GM12864 (cell line): Measurements from ENCODE around the gene ISOC2.

ENCODE experiments used
- DNase-seq: peaks from one replicate; pipeline ENCODE4 v3.0.0-alpha.2; 2011; ENCODE audit warnings: low read depth
- H3K4me3 ChIP-seq: 2 replicates; pipeline ENCODE4 v1.5.1; 2011; ENCODE audit warnings: mild to moderate bottlenecking, low read depth, low read length, control low read depth
- TF ChIP-seq, protein P1 (sequence below): IDR thresholded peaks from 2 replicates; pipeline ENCODE4 v1.5.1; 2011; ENCODE audit warnings: low read depth, mild to moderate bottlenecking, moderate library complexity, low read length, control low read depth, inconsistent platforms; ENCODE audit errors: missing control alignments

The ISOC2 gene

DNA sequence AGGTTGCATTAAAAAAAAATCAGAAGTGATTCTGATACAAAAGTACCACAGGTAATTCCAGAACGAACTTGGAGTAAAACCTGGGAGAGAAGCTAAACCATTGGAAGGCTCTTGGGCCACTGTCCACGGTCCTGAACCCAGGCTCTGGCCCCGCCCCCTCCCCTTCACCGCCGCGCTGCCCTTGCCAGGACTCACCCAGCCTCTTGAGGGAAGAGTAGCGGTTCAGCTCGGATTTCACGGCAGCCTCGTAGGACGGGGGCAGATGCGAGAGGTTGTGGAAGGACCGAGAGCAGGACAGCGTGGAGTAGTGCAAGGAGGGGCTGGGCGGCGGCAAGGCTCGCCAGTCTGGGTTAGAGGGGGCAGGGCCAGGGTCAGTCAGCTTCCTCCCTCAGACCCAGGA lies 24.0 kb downstream of the ISOC2 start:
- TF ChIP-seq, protein P1, sequence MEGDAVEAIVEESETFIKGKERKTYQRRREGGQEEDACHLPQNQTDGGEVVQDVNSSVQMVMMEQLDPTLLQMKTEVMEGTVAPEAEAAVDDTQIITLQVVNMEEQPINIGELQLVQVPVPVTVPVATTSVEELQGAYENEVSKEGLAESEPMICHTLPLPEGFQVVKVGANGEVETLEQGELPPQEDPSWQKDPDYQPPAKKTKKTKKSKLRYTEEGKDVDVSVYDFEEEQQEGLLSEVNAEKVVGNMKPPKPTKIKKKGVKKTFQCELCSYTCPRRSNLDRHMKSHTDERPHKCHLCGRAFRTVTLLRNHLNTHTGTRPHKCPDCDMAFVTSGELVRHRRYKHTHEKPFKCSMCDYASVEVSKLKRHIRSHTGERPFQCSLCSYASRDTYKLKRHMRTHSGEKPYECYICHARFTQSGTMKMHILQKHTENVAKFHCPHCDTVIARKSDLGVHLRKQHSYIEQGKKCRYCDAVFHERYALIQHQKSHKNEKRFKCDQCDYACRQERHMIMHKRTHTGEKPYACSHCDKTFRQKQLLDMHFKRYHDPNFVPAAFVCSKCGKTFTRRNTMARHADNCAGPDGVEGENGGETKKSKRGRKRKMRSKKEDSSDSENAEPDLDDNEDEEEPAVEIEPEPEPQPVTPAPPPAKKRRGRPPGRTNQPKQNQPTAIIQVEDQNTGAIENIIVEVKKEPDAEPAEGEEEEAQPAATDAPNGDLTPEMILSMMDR = no peak
- no peak for DNase-seq
- H3K4me3 ChIP-seq = no peak overlapping the region

DNA sequence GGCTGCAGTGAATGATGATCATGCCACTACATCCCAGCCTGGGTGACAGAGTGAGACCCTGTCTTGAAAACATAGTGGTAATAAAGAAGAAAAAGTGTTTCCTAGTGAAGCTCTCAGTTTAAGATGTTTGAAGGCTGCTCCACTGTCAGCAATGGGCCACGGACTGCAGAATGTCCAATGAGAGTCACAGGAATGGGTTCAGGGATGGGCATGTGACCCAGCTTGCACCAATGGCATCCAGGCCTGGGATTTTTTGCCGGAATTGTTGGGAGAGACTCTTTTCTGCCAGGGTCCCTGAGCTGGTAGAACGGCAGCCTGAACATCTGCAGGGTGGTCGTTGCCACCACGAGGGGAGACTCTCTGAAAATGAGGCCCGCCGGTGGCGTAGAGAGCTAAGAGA lies 24.6 kb downstream of the ISOC2 start:
- TF ChIP-seq, protein P1 = no peak
- H3K4me3 ChIP-seq = no peak overlapping the region
- no peak for DNase-seq

- TF ChIP-seq, protein P1 = no peak
- no peak overlapping the region for H3K4me3 ChIP-seq
- DNase-seq = no peak
Observed at GRCh38 chr19:55435020-55435419, 26.4 kb downstream of the ISOC2 start.

DNA sequence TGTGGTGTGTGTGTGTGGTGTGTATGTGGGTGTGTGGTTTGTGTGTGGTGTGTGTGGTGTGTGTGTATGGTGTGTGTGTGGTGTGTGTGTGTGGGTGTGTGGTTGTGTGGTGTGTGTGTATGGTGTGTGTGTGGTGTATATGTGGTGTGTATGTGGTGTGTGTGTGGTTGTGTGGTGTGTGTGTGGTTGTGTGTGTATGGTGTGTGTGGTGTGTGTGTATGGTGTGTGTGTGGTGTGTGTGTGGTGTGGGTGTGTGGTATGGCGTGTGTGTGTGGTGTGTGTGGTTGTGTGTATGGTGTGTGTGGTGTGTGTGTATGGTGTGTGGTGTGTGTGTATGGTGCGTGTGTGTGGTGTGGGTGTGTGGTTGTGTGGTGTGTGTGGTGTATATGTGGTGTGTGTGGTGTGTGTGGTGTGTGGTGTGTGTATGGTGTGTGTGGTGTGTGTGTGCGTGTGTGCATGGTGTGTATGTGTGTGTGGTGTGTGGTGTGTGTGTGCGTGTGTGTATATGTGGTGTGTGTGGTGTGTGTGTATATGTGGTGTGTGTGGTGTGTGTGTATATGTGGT lies 27.0 kb downstream of the ISOC2 start:
- TF ChIP-seq, protein P1 = no peak
- DNase-seq = no peak
- H3K4me3 ChIP-seq = no peak overlapping the region

DNA sequence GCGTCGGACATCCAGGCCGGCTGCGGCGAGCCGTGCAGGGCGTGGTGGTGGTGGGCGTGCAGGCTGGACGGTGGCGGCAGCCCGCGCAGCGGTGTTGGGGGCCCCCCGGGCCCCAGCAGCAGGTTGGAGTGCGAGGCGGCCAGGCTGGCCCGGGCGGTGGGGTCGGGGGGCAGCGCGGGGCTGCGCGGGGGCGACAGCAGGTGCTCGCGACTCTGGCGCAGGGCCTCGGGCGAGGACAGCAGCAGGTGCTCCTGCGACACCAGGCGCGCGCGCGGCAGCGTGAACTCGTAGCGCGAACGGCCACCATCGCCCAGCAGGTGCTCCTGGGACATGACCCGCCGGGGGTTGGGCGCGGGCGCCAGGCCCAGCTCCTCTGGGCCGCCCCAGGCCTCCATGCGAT lies 28.1 kb downstream of the ISOC2 start:
- no peak overlapping the region for H3K4me3 ChIP-seq
- TF ChIP-seq, protein P1 = no peak
- DNase-seq = no peak

DNA sequence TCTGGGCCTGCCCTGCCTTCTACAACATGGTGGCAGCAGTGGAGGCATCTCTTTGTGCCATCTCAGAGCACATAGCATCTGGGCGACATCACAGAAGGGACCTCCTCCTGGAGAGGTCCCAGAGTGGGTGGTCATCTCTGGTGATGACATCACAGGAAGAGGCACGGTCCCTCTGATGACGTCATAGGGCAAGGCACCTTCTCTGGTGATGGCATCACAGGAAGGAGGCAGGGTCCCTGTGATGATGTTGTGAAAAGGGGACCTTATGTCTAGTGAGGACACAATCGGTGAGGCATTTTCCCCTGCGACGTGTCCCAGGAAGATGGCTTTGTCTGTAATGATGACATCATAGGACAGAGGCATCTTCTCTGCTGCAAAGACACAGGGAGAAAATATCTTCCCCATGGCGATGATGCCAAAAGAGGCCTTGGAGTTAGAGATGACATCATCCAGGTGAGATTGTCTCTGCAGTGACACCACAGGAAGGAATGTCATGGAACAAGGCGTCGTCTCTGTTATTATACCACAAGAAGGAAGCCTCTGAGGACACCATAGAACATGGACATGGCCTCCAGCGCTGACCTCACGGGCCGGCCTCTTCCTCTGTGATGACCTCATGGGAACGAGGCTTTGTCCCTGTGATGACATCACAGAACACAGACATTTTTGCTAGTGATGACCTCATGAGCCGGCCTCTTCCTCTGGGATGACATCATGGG lies 29.0 kb downstream of the ISOC2 start:
- H3K4me3 ChIP-seq = no peak overlapping the region
- DNase-seq = no peak
- TF ChIP-seq, protein P1 = no peak

GRCh38 chr19:55431183-55431582 lies 30.3 kb downstream of the ISOC2 start:
- TF ChIP-seq, protein P1 = no peak
- no peak overlapping the region for H3K4me3 ChIP-seq
- no peak for DNase-seq
